ENCODE results near the gene NSUN5.

NSUN5 gene

GRCh38 chr7:73354196-73354595, 45.6 kb upstream of the NSUN5 start:
- H3K27ac ChIP-seq (replicated peaks): no peak overlapping the region
- no peaks in the 10 kb centered on the region for H3K27me3 ChIP-seq (ENCODE audit: insufficient read depth, poor library complexity, severe bottlenecking)
- DNase-seq (ENCODE audit: low read depth in 1 of 2, low spot score in 1 of 2): no peak
- no peak overlapping the region for H3K4me3 ChIP-seq (replicated peaks; ENCODE audit: insufficient read depth, low read length)
- TF ChIP-seq POLR2AphosphoS5 (IDR thresholded peaks at IDR 0.05; ENCODE audit: low read depth) (no peak), SPI1 (IDR thresholded peaks at IDR 0.05; ENCODE audit: borderline replicate concordance, low read depth) (no peak), CTCF (IDR thresholded peaks at IDR 0.05; ENCODE audit: insufficient read depth, low read length) (no peak), REST (IDR thresholded peaks at IDR 0.05; ENCODE audit: insufficient replicate concordance, low read depth) (no peak), GABPA (IDR thresholded peaks at IDR 0.05; ENCODE audit: low read depth) (no peak)

GRCh38 chr7:73353243-73353642, 44.6 kb upstream of the NSUN5 start:
- DNase-seq (ENCODE audit: low read depth in 1 of 2, low spot score in 1 of 2): no peak

GRCh38 chr7:73352784-73353183, 44.2 kb upstream of the NSUN5 start:
- no peak for TF ChIP-seq CTCF (IDR thresholded peaks at IDR 0.05; ENCODE audit: insufficient read depth, low read length)
- H3K27ac ChIP-seq (replicated peaks): no peak overlapping the region
- DNase-seq (ENCODE audit: low read depth in 1 of 2, low spot score in 1 of 2): no peak
- no peaks in the 10 kb centered on the region for H3K27me3 ChIP-seq (ENCODE audit: insufficient read depth, poor library complexity, severe bottlenecking)
- no peak overlapping the region for H3K4me3 ChIP-seq (replicated peaks; ENCODE audit: insufficient read depth, low read length)

More at GRCh38 chr7:73353243-73353642, 44.6 kb upstream of the NSUN5 start:
- H3K27me3 ChIP-seq (ENCODE audit: insufficient read depth, poor library complexity, severe bottlenecking): no peaks in the 10 kb centered on the region
- no peak for TF ChIP-seq CTCF (IDR thresholded peaks at IDR 0.05; ENCODE audit: insufficient read depth, low read length)
- TF ChIP-seq REST (IDR thresholded peaks at IDR 0.05; ENCODE audit: insufficient replicate concordance, low read depth): no peak
- no peak overlapping the region for H3K4me3 ChIP-seq (replicated peaks; ENCODE audit: insufficient read depth, low read length)
- no peak overlapping the region for H3K27ac ChIP-seq (replicated peaks)

GRCh38 chr7:73351447-73352167, 43.0 kb upstream of the NSUN5 start:
- Histone ChIP-seq H3K27ac (replicated peaks) (no peak overlapping the region), H3K4me3 (replicated peaks; ENCODE audit: insufficient read depth, low read length) (no peak overlapping the region), H3K27me3 (ENCODE audit: insufficient read depth, poor library complexity, severe bottlenecking) (no peaks in the 10 kb centered on the region)
- DNase-seq (ENCODE audit: low read depth in 1 of 2, low spot score in 1 of 2): no peak
- TF ChIP-seq REST (IDR thresholded peaks at IDR 0.05; ENCODE audit: insufficient replicate concordance, low read depth): no peak
- TF ChIP-seq CTCF (IDR thresholded peaks at IDR 0.05; ENCODE audit: insufficient read depth, low read length): no peak
- no peak for TF ChIP-seq POLR2AphosphoS5 (IDR thresholded peaks at IDR 0.05; ENCODE audit: low read depth)
- TF ChIP-seq GABPA (IDR thresholded peaks at IDR 0.05; ENCODE audit: low read depth): no peak
- TF ChIP-seq SPI1 (IDR thresholded peaks at IDR 0.05; ENCODE audit: borderline replicate concordance, low read depth): no peak
